Esophagus muscularis mucosa (tissue), 4 donors: ENCODE data around the gene GATB. TPM values are rescaled to one million over a fixed set of nuclear protein-coding genes. Genes with fewer than 3 reads are reported as not detected.

Source experiments
- DNase-seq: peaks from one replicate; pipeline ENCODE4 v3.0.0-alpha.2; 2017; ENCODE audit errors: extremely low spot score
- H3K27ac ChIP-seq, 4 donors: fragments of 200-600 bp; sonication (generic); replicated peaks in 1 of 4; 1 replicate in 3 of 4; 2 replicates in 1 of 4; pipeline ENCODE4 v1.5.1; 2016 to 2019; ENCODE audit warnings: mild to moderate bottlenecking in 1 of 4
- H3K27me3 ChIP-seq, 4 donors: fragments of 200-600 bp; sonication (generic); one replicate each; pipeline versions ENCODE4 v1.5.1 to v1.6.0; 2016 to 2019
- H3K36me3 ChIP-seq, 4 donors: fragments of 200-600 bp; sonication (generic); one replicate each; pipeline ENCODE4 v1.5.1; 2016 to 2019
- H3K4me1 ChIP-seq, 4 donors: fragments of 200-600 bp; sonication (generic); one replicate each; pipeline ENCODE4 v1.5.1; 2016 to 2019
- H3K4me3 ChIP-seq, 4 donors: fragments of 200-600 bp; sonication (generic); 1 replicate in 2 of 4; 2 replicates in 2 of 4; pipeline ENCODE4 v1.5.1; 2016 to 2019; ENCODE audit warnings: mild to moderate bottlenecking in 4 of 4, moderate library complexity in 1 of 4
- H3K9me3 ChIP-seq, 4 donors: fragments of 200-600 bp; sonication (generic); 1 replicate in 3 of 4; 2 replicates in 1 of 4; pipeline ENCODE4 v1.5.1; 2016 to 2019
- EP300 ChIP-seq: sonication (generic); formaldehyde crosslinking; IDR thresholded peaks from one replicate; pipeline ENCODE4 v1.6.1; 2017; ENCODE audit warnings: antibody characterized with exemption
- POLR2A ChIP-seq: fragments of 450-650 bp; IDR thresholded peaks from one replicate; pipeline ENCODE4 v1.6.1; 2017; ENCODE audit warnings: antibody characterized with exemption, moderate library complexity, mild to moderate bottlenecking, low read depth
- POLR2AphosphoS5 ChIP-seq, 2 donors: sonication (generic); formaldehyde crosslinking; IDR thresholded peaks; one replicate each; pipeline ENCODE4 v1.6.1; 2017; ENCODE audit warnings: antibody characterized with exemption in 2 of 2
- WGBS: methylation state at CpG from one replicate; pipeline ENCODE4 v1.1.5; 2018; 5-methylcytosine and 5-hydroxymethylcytosine counted together
- intact Hi-C: fragments of 100-400 bp; cut with DNase I; formaldehyde crosslinking; loops from one replicate; pipeline ENCODE4 v1.15.1; 2023
- total RNA-seq, 4 donors: library from RNA; depleted of rRNA; stranded (reverse); fragments of >200 nt; gene quantifications; one replicate each; pipeline versions ENCODE4 v1.1.0 to v1.2.1, GENCODE V29; 2016
- TF ChIP-seq, protein P1 (sequence below), 3 experiments: fragments of 200-600 bp in 2 of 3; fragments of 450-650 bp in 1 of 3; sonication (generic) in 2 of 3; IDR thresholded peaks; one replicate each; pipeline ENCODE4 v1.5.1; 2017 to 2019; ENCODE audit warnings: antibody characterized with exemption in 3 of 3, mild to moderate bottlenecking in 2 of 3, moderate library complexity in 1 of 3

The GATB gene
- total RNA-seq, 4 donors from 2014 or later, result 12.4 to 19.9 (median 16.4) TPM

DNA sequence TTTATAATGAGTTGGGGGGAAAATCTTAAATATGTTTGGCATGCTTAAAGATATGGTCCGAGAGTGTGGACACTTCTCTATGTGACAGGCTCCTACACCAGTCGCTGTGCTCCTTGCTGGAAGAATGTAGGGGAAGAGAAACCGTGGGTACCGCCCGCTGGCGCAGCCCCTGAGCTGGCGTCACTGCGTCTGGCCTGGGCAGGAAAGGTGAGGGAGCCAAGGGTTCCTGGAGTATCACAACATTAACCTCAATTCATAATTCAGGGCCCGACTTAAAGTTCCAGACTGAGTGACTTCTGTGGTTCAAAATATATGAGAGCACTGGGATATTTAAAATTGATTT, 95.1 kb downstream of the GATB start:
- H3K4me3 ChIP-seq, result no peak overlapping the region
- H3K4me1 ChIP-seq, result peaks cover 0 to 3% (median 0%) of the 10 kb centered on the region in 4 donors
- TF ChIP-seq POLR2A (no peak), EP300 (no peak), POLR2AphosphoS5 (IDR thresholded peaks at IDR 0.05) (no peak)
- TF ChIP-seq, protein P1, sequence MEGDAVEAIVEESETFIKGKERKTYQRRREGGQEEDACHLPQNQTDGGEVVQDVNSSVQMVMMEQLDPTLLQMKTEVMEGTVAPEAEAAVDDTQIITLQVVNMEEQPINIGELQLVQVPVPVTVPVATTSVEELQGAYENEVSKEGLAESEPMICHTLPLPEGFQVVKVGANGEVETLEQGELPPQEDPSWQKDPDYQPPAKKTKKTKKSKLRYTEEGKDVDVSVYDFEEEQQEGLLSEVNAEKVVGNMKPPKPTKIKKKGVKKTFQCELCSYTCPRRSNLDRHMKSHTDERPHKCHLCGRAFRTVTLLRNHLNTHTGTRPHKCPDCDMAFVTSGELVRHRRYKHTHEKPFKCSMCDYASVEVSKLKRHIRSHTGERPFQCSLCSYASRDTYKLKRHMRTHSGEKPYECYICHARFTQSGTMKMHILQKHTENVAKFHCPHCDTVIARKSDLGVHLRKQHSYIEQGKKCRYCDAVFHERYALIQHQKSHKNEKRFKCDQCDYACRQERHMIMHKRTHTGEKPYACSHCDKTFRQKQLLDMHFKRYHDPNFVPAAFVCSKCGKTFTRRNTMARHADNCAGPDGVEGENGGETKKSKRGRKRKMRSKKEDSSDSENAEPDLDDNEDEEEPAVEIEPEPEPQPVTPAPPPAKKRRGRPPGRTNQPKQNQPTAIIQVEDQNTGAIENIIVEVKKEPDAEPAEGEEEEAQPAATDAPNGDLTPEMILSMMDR (IDR thresholded peaks at IDR 0.05), result no peak
- intact Hi-C loops, result no loop called here
- H3K27ac ChIP-seq, result no peak overlapping the region
- no peaks in the 10 kb centered on the region for H3K27me3 ChIP-seq
- DNase-seq, result no peak
- peaks cover 0 to 7% (median under 1%) of the 10 kb centered on the region in 4 donors for H3K36me3 ChIP-seq
- no peaks in the 10 kb centered on the region for H3K9me3 ChIP-seq
- 93% methylated on average over 9 of the region's 9 CpGs for WGBS

DNA sequence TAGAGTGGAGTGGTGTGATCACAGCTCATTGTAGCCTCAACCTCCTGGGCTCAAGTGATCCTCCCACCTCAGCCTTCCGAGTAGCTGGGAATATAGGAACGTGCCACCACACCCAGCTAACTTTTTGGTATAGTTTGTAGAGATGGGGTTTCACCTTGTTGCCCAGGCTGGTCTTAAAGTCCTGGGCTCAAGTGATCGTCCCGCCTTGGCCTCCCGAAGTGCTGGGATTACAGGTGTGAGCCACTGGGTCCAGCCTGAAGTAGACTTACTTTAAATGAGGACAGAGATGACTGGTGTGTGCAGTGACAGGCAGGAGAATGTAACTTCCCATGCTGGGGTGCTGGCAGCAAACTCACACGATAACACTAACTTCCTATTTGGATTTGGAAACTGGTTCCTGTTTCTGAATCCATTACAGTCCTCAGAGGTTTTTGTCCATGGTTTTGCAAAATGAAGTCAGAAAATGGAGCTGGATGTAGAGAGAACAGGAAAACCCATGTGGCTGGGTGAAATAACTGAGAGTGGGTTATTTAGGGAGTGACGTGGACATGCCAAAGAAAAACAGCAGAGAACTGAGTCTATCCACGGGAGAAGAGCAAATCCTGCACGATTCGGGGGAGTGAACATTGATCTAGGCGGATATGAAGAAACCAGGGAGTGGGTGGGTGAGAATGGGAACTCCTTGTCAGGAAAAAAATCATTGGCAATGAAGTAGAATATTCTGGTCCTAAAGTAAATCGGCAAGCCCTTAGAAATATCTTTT, 95.6 kb downstream of the GATB start:
- WGBS, result 85% methylated on average over 12 of the region's 12 CpGs
- no peaks in the 10 kb centered on the region for H3K27me3 ChIP-seq

DNA sequence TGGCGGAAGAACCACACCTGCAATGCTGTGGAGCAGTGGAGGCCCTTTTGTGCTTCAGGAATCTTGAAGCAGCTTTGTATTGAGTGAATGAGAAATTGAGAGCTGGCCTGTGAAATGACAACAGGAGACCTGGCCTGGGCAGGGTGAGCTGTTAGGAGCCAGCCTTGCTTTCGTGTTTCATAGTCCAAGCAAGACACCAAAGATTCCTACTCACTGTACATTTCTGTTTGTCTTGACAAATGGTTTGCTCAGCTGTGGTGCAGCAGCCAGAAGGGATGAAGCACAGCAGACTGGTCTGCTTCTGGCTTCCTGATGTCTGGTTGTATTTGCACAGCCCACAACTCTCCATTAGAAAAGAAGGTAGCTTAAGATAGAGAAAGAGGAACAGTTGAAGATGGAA, 96.5 kb downstream of the GATB start:
- peaks cover 0 to 7% (median 0%) of the 10 kb centered on the region in 4 donors for H3K36me3 ChIP-seq
- H3K9me3 ChIP-seq, result no peaks in the 10 kb centered on the region
- no peak for DNase-seq
- no peaks in the 10 kb centered on the region for H3K27me3 ChIP-seq
- 88% methylated on average over 2 of the region's 2 CpGs for WGBS
- H3K4me1 ChIP-seq, result peaks cover 5 to 17% (median 12%) of the 10 kb centered on the region in 4 donors
- no peak overlapping the region for H3K27ac ChIP-seq
- H3K4me3 ChIP-seq, result no peak overlapping the region
- intact Hi-C loops, result no loop called here
- no peak for TF ChIP-seq POLR2A
- TF ChIP-seq, protein P1 (IDR thresholded peaks at IDR 0.05), result no peak
- no peak for TF ChIP-seq EP300
- no peak for TF ChIP-seq POLR2AphosphoS5 (IDR thresholded peaks at IDR 0.05)

More for the DNA sequence above, 95.6 kb downstream of the GATB start:
- H3K4me3 ChIP-seq, result no peak overlapping the region
- DNase-seq, result no peak
- H3K36me3 ChIP-seq, result peaks cover 0 to 7% (median 0%) of the 10 kb centered on the region in 4 donors
- TF ChIP-seq, protein P1 (IDR thresholded peaks at IDR 0.05), result no peak
- no peak for TF ChIP-seq POLR2A
- no peak for TF ChIP-seq POLR2AphosphoS5 (IDR thresholded peaks at IDR 0.05)
- no peak for TF ChIP-seq EP300
- H3K4me1 ChIP-seq, result peaks cover 0 to 8% (median 3%) of the 10 kb centered on the region in 4 donors
- intact Hi-C loops, result no loop called here
- no peak overlapping the region for H3K27ac ChIP-seq
- H3K9me3 ChIP-seq, result no peaks in the 10 kb centered on the region

DNA sequence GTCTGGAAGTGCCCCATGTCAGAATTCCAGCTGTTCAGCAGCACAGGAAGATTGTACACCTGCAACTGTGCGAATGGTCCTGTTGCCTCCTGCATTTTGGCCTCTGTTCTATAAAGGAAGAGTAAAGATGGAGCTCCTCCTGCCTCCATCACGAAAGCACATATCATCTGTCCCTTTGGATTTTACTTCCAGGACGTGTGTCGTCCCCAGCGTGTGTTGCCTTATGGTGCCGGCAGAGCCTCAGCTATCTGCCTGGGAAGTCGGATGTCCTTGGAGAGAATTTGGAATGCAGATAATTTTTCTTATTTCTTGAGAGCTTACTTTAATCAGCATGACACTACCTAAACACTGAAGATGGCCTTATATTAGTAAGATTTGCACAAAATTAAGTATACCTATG, 97.7 kb downstream of the GATB start:
- H3K4me1 ChIP-seq, result peaks cover 5 to 29% (median 22%) of the 10 kb centered on the region in 4 donors
- H3K27me3 ChIP-seq, result no peaks in the 10 kb centered on the region
- H3K27ac ChIP-seq, result no peak overlapping the region
- peaks cover 0 to 7% (median 0%) of the 10 kb centered on the region in 4 donors for H3K36me3 ChIP-seq
- no peaks in the 10 kb centered on the region for H3K9me3 ChIP-seq
- WGBS, result 95% methylated on average over 7 of the region's 7 CpGs
- intact Hi-C loops, result no loop called here
- H3K4me3 ChIP-seq, result no peak overlapping the region
- no peak for TF ChIP-seq POLR2A
- TF ChIP-seq EP300, result no peak
- TF ChIP-seq, protein P1 (IDR thresholded peaks at IDR 0.05), result no peak
- no peak for TF ChIP-seq POLR2AphosphoS5 (IDR thresholded peaks at IDR 0.05)
- no peak for DNase-seq
